ENCODE results near the gene OMA1. TPM values are rescaled to one million over a fixed set of nuclear protein-coding genes. Genes with fewer than 3 reads are reported as not detected.

Gene OMA1
- total and polyA plus RNA-seq, 12 donors, result 16.2 to 44.9 (median 32.3) TPM

DNA sequence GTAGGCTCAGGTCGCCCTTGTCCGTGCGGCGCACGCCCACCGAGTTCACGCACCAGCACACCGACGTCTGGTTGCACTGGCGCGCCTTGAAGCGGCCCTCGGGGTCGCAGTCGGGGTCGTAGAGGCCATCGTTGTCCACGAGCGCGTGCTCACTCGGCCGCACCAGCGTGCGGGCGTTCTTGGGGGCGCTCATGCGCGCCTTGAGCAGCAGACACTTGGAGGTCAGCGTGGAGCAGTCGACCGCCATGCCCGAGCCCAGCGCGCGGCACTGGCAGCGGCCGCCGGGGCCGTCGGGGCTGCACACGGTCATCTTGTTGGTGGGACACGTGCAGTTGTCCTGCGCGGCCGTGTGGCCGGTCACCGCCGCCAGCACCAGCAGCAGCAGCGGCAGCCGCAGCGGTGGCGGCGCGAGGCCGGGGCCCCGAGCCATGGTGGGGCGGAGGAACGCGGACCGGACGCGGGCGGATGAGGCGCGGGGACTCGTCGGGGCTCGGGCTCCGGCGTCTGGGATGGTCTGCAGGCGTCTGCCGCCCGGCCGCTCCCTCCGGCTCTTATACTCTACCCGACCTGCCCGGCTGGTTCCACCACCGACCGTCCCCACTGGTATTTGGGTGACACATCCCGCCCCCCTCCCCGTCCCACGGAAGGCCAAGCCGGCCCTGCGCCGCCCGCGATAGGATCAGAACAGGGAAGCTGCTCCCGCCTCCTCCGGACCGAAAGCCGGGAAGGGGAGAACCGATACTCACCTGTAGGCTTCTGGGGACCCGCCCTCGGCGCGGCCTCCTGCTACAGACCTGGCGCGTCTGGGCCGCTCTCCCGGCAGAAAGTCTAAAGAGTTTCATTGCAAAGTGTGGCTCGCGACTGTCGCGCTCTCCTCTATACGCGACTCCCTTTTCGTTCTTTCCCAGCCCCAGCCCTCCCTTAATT lies 30.5 kb upstream of the OMA1 start, which contains the start of gene TACSTD2:
Gene TACSTD2, minus strand, starts transcription at position 526 of the 927 bp plus-strand sequence. Its CDS starts 96 bp downstream, at position 430.
- Histone ChIP-seq H3K36me3 (replicated peaks in 1 of 2) (no peaks in the 10 kb centered on the region), H3K4me1 (replicated peaks in 1 of 2) (peaks cover 5 to 20% of the 10 kb centered on the region in 2 donors), H3K4me3 (peak within 1 kb of the TSS in 1 of 4 donors; percentile 41), H3K9me3 (replicated peaks in 1 of 3) (no peaks in the 10 kb centered on the region), H3K27ac (no peak within 1 kb of the TSS), H3K27me3 (peaks cover 29% of the 10 kb centered on the region)
- WGBS, 4 donors, result 9 to 28% (median 16%) methylated on average over 17 to 107 of the region's 107 CpGs
- intact Hi-C loops (cut with DNase I), result no loop called here
- DNase-seq, result peak in 4 of 7 donors; percentile 23 to 43 (median 31)
- no peak for TF ChIP-seq POLR2A (IDR thresholded peaks at IDR 0.05)
- TF ChIP-seq, protein P1, sequence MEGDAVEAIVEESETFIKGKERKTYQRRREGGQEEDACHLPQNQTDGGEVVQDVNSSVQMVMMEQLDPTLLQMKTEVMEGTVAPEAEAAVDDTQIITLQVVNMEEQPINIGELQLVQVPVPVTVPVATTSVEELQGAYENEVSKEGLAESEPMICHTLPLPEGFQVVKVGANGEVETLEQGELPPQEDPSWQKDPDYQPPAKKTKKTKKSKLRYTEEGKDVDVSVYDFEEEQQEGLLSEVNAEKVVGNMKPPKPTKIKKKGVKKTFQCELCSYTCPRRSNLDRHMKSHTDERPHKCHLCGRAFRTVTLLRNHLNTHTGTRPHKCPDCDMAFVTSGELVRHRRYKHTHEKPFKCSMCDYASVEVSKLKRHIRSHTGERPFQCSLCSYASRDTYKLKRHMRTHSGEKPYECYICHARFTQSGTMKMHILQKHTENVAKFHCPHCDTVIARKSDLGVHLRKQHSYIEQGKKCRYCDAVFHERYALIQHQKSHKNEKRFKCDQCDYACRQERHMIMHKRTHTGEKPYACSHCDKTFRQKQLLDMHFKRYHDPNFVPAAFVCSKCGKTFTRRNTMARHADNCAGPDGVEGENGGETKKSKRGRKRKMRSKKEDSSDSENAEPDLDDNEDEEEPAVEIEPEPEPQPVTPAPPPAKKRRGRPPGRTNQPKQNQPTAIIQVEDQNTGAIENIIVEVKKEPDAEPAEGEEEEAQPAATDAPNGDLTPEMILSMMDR (IDR thresholded peaks at IDR 0.05), result peak in 1 of 6 experiments; percentile 6

DNA sequence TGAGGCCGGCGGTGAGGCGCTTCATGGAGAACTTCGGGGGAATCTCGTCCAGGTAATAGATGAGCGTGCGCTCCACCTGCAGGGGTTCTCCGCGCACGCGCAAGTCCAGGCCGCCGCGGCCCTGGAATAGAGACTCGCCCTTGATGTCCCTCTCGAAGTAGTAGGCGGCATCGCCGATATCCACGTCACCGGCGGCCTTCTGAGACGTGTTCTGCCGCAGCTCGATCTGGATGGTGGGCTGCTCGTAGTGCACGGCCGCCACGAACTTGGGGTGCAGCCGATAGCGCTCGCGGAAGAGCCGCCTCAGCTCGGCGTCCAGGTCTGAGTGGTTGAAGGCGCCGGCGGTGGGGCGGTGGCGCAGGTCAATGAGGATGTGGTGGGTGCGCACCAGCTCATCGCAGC lies 29.8 kb upstream of the OMA1 start:
- Histone ChIP-seq H3K27me3 (peaks cover 29% of the 10 kb centered on the region), H3K36me3 (replicated peaks in 1 of 2) (no peaks in the 10 kb centered on the region), H3K27ac (no peak overlapping the region), H3K9me3 (replicated peaks in 1 of 3) (no peaks in the 10 kb centered on the region), H3K4me3 (peak overlapping the region in 1 of 4 donors; percentile 41), H3K4me1 (replicated peaks in 1 of 2) (peaks cover 5 to 20% of the 10 kb centered on the region in 2 donors)
- 3 to 10% (median 5%) methylated on average over 4 to 43 of the region's 43 CpGs for WGBS, 4 donors
- TF ChIP-seq POLR2A (IDR thresholded peaks at IDR 0.05), result no peak
- TF ChIP-seq, protein P1 (IDR thresholded peaks at IDR 0.05), result no peak
- intact Hi-C loops (cut with DNase I), result no loop called here
- DNase-seq, result no peak

DNA sequence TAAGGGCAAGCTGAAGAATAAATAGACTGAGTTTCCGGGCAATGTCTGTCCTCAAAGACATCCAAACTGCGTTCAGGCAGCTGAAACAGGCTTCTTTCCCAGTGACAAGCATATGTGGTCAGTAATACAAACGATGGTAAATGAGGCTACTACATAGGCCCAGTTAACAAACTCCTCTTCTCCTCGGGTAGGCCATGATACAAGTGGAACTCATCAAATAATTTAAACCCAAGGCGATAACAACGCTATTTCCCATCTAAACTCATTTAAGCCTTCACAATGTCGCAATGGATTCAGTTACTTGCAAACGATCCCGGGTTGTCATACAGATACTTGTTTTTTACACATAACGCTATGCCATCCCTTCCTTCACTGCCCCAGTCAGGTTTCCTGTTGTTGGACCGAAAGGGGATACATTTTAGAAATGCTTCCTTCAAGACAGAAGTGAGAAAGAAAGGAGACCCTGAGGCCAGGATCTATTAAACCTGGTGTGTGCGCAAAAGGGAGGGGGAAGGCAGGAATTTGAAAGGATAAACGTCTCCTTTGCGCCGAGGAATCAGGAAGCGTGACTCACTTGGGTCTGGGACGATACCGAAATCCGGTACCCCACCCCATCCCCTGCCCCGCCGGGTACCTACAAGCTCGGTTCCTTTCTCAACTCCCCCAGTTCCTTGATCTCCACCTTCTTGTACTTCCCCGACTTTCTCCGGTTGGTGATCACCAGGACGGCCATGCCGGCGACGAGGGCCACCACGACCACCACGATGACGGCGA lies 29.2 kb upstream of the OMA1 start:
- no peak overlapping the region for H3K27ac ChIP-seq
- H3K36me3 ChIP-seq (replicated peaks in 1 of 2), result no peaks in the 10 kb centered on the region
- TF ChIP-seq, protein P1 (IDR thresholded peaks at IDR 0.05), result no peak
- no peak for TF ChIP-seq POLR2A (IDR thresholded peaks at IDR 0.05)
- intact Hi-C loops (cut with DNase I), result no loop called here
- WGBS, 4 donors, result 40 to 60% (median 55%) methylated on average over 25 to 32 of the region's 32 CpGs
- peaks cover 5 to 20% of the 10 kb centered on the region in 2 donors for H3K4me1 ChIP-seq (replicated peaks in 1 of 2)
- peaks cover 29% of the 10 kb centered on the region for H3K27me3 ChIP-seq
- no peak for DNase-seq
- H3K4me3 ChIP-seq, result peak overlapping the region in 1 of 4 donors; percentile 41
- no peaks in the 10 kb centered on the region for H3K9me3 ChIP-seq (replicated peaks in 1 of 3)

DNA sequence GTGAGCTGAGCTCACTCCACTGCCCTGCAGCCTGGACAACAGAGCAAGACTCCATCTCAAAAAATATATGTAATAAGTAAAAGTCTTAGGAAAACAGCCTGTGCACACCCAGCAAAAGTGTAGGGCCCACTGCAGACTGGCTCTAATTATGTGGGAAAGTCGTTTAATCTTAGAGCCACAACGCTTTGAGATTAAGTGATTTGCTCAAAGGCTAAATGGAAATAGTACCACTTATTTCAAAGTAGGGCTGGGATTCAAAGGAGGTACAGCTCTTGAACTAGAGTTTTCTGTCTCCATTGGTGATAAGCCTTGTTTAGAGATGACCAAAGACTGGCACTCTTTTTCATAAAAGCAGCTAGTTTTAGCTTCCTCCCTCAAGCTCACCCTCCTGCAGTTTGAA lies 28.3 kb upstream of the OMA1 start:
- Histone ChIP-seq H3K27ac (no peak overlapping the region), H3K27me3 (peaks cover 29% of the 10 kb centered on the region)
- 93 to 95% (median 94%) methylated on average over 2 of the region's 2 CpGs for WGBS, 4 donors

More for the DNA sequence above, 28.3 kb upstream of the OMA1 start:
- Histone ChIP-seq H3K9me3 (replicated peaks in 1 of 3) (no peaks in the 10 kb centered on the region), H3K4me3 (no peak overlapping the region), H3K4me1 (replicated peaks in 1 of 2) (peaks cover 5 to 20% of the 10 kb centered on the region in 2 donors), H3K36me3 (replicated peaks in 1 of 2) (no peaks in the 10 kb centered on the region)
- intact Hi-C loops (cut with DNase I), result no loop called here
- TF ChIP-seq, protein P1 (IDR thresholded peaks at IDR 0.05), result no peak
- no peak for TF ChIP-seq POLR2A (IDR thresholded peaks at IDR 0.05)
- no peak for DNase-seq

All from adrenal gland (tissue), 12 donors.